Measurements from ENCODE around the gene MAGEF1. TPM values are rescaled to one million over a fixed set of nuclear protein-coding genes. Genes with fewer than 3 reads are reported as not detected.
"Not testable (repeated sequence)": the region's sequence is repeated elsewhere in the genome, so short reads cannot be mapped to it uniquely, and the experiment has no call there.

The MAGEF1 gene
- total and polyA plus RNA-seq, 2 donors, result 26.3 to 54.2 TPM

GRCh38 chr3:184738506-184738890 is 26.6 kb upstream of the MAGEF1 start:
- WGBS, result 68% methylated on average over 8 of the region's 8 CpGs
- H3K27ac ChIP-seq (ENCODE audit: low read depth), result no peak overlapping the region
- H3K36me3 ChIP-seq (ENCODE audit: insufficient read depth), result no peaks in the 10 kb centered on the region

GRCh38 chr3:184737641-184738505 is 26.0 kb upstream of the MAGEF1 start:
- Histone ChIP-seq H3K36me3 (ENCODE audit: insufficient read depth) (no peaks in the 10 kb centered on the region), H3K4me1 (ENCODE audit: insufficient read depth) (peaks cover 2% of the 10 kb centered on the region), H3K4me3 (ENCODE audit: low read depth, low read length) (no peak overlapping the region), H3K27ac (ENCODE audit: low read depth) (no peak overlapping the region)
- 49% methylated on average over 15 of the region's 15 CpGs for WGBS
- no peak for DNase-seq (ENCODE audit: extremely low spot score)

More at GRCh38 chr3:184738506-184738890, 26.6 kb upstream of the MAGEF1 start:
- Histone ChIP-seq H3K4me1 (ENCODE audit: insufficient read depth) (peaks cover 2% of the 10 kb centered on the region), H3K4me3 (ENCODE audit: low read depth, low read length) (no peak overlapping the region)
- DNase-seq (ENCODE audit: extremely low spot score), result no peak

- no peak for DNase-seq (ENCODE audit: extremely low spot score)
- H3K27ac ChIP-seq (ENCODE audit: low read depth), result no peak overlapping the region
- no peaks in the 10 kb centered on the region for H3K36me3 ChIP-seq (ENCODE audit: insufficient read depth)
- H3K4me3 ChIP-seq (ENCODE audit: low read depth, low read length), result no peak overlapping the region
- 90% methylated on average over 3 of the region's 3 CpGs for WGBS
- H3K4me1 ChIP-seq (ENCODE audit: insufficient read depth), result peaks cover 2% of the 10 kb centered on the region
Observed at GRCh38 chr3:184737063-184737462, 25.2 kb upstream of the MAGEF1 start.

- Histone ChIP-seq H3K36me3 (ENCODE audit: insufficient read depth) (no peaks in the 10 kb centered on the region), H3K4me1 (ENCODE audit: insufficient read depth) (no peaks in the 10 kb centered on the region), H3K4me3 (ENCODE audit: low read depth, low read length) (no peak overlapping the region), H3K27ac (ENCODE audit: low read depth) (no peak overlapping the region)
- no peak for DNase-seq (ENCODE audit: extremely low spot score)
- WGBS, result 88% methylated on average over 14 of the region's 14 CpGs
Observed at GRCh38 chr3:184734903-184735701, 23.2 kb upstream of the MAGEF1 start.

- no peak overlapping the region for H3K4me3 ChIP-seq (ENCODE audit: low read depth, low read length)
- H3K27ac ChIP-seq (ENCODE audit: low read depth), result no peak overlapping the region
- no peaks in the 10 kb centered on the region for H3K36me3 ChIP-seq (ENCODE audit: insufficient read depth)
- WGBS, result 89% methylated on average over 8 of the region's 8 CpGs
- H3K4me1 ChIP-seq (ENCODE audit: insufficient read depth), result no peaks in the 10 kb centered on the region
- no peak for DNase-seq (ENCODE audit: extremely low spot score)
Observed at GRCh38 chr3:184733971-184734608, 22.2 kb upstream of the MAGEF1 start.

- Histone ChIP-seq H3K27ac (ENCODE audit: low read depth) (no peak overlapping the region), H3K4me3 (ENCODE audit: low read depth, low read length) (no peak overlapping the region), H3K4me1 (ENCODE audit: insufficient read depth) (no peaks in the 10 kb centered on the region), H3K36me3 (ENCODE audit: insufficient read depth) (no peaks in the 10 kb centered on the region)
- DNase-seq (ENCODE audit: extremely low spot score), result no peak
- WGBS, result 92% methylated on average over 4 of the region's 4 CpGs
Observed at GRCh38 chr3:184733181-184733580, 21.3 kb upstream of the MAGEF1 start.

- H3K27ac ChIP-seq (ENCODE audit: low read depth), result no peak overlapping the region
- H3K36me3 ChIP-seq (ENCODE audit: insufficient read depth), result no peaks in the 10 kb centered on the region
- WGBS, result 73% methylated on average over 11 of the region's 11 CpGs
- DNase-seq (ENCODE audit: extremely low spot score), result no peak
- H3K4me3 ChIP-seq (ENCODE audit: low read depth, low read length), result no peak overlapping the region
- H3K4me1 ChIP-seq (ENCODE audit: insufficient read depth), result no peaks in the 10 kb centered on the region
Observed at GRCh38 chr3:184731786-184732537, 20.1 kb upstream of the MAGEF1 start.

GRCh38 chr3:184730924-184731323 is 19.1 kb upstream of the MAGEF1 start:
- no peaks in the 10 kb centered on the region for H3K4me1 ChIP-seq (ENCODE audit: insufficient read depth)
- whole genome bisulfite sequencing, result 98% methylated on average over 2 of the region's 2 CpGs
- no peaks in the 10 kb centered on the region for H3K36me3 ChIP-seq (ENCODE audit: insufficient read depth)
- no peak overlapping the region for H3K4me3 ChIP-seq (ENCODE audit: low read depth, low read length)
- H3K27ac ChIP-seq (ENCODE audit: low read depth), result no peak overlapping the region
- no peak for DNase-seq (ENCODE audit: extremely low spot score)

- not testable (repeated sequence) for H3K4me3 ChIP-seq (ENCODE audit: low read depth, low read length); H3K4me1 ChIP-seq (ENCODE audit: insufficient read depth); H3K27ac ChIP-seq (ENCODE audit: low read depth); H3K36me3 ChIP-seq (ENCODE audit: insufficient read depth); DNase-seq (ENCODE audit: extremely low spot score)
- 97% methylated on average over 14 of the region's 14 CpGs for WGBS
Observed at GRCh38 chr3:184729154-184729553, 17.3 kb upstream of the MAGEF1 start.

GRCh38 chr3:184728010-184728527 is 16.2 kb upstream of the MAGEF1 start:
- WGBS, result 88% methylated on average over 6 of the region's 6 CpGs
- DNase-seq (ENCODE audit: extremely low spot score), result no peak

GRCh38 chr3:184727357-184728009 is 15.6 kb upstream of the MAGEF1 start:
- WGBS, result 38% methylated on average over 10 of the region's 10 CpGs
- DNase-seq (ENCODE audit: extremely low spot score), result no peak
- H3K36me3 ChIP-seq (ENCODE audit: insufficient read depth), result no peaks in the 10 kb centered on the region
- H3K4me1 ChIP-seq (ENCODE audit: insufficient read depth), result no peaks in the 10 kb centered on the region
- no peak overlapping the region for H3K27ac ChIP-seq (ENCODE audit: low read depth)
- H3K4me3 ChIP-seq (ENCODE audit: low read depth, low read length), result no peak overlapping the region

More at GRCh38 chr3:184728010-184728527, 16.2 kb upstream of the MAGEF1 start:
- Histone ChIP-seq H3K4me3 (ENCODE audit: low read depth, low read length) (no peak overlapping the region), H3K4me1 (ENCODE audit: insufficient read depth) (no peaks in the 10 kb centered on the region), H3K27ac (ENCODE audit: low read depth) (no peak overlapping the region), H3K36me3 (ENCODE audit: insufficient read depth) (no peaks in the 10 kb centered on the region)

- Histone ChIP-seq H3K27ac (ENCODE audit: low read depth) (no peak overlapping the region), H3K4me3 (ENCODE audit: low read depth, low read length) (no peak overlapping the region), H3K4me1 (ENCODE audit: insufficient read depth) (no peaks in the 10 kb centered on the region), H3K36me3 (ENCODE audit: insufficient read depth) (no peaks in the 10 kb centered on the region)
- 53% methylated on average over 4 of the region's 4 CpGs for WGBS
- no peak for DNase-seq (ENCODE audit: extremely low spot score)
Observed at GRCh38 chr3:184726497-184726896, 14.6 kb upstream of the MAGEF1 start.

All from urinary bladder (tissue), 4 donors.